ENCODE measurements around the gene AHSG. TPM values are rescaled to one million over a fixed set of nuclear protein-coding genes. Genes with fewer than 3 reads are reported as not detected.

Gene AHSG
- total and polyA plus RNA-seq, 2 donors (not counting 3 experiments of a cell fraction or from before 2014, with no cell fraction given) = not detected

DNA sequence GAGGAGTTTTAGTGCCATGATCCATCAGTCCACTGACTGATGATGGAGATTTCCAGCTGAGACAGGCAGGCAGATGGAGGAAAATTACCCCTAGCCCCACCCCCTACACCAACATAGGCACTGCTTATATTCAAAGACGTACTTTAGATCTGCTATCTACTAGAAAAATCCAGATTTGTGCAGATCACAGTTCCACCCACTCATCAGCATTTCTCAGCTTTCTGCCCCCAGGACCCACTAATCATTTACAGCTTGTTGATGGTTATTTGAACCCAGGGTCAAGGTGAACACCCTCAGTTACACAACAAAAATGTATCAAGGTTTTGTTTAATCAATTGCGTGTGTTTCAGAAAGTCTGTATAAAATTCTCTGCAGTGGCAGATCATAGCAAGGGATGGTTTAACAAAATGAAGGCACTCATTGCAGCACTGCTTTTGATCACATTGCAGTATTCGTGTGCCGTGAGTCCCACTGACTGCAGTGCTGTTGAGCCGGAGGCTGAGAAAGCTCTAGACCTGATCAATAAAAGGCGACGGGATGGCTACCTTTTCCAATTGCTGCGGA, 52.8 kb downstream of the AHSG start, which contains the start of gene HRG:
Gene HRG, plus strand, starts transcription at position 390 of the 564 bp plus-strand sequence. Its CDS starts 18 bp downstream, at position 408.
- BruUV-seq (replicated peaks) = no TSS peak
- no peak within 1 kb of the TSS for H3K9ac ChIP-seq (replicated peaks; ENCODE audit: extremely low read depth, insufficient read depth, low read length)
- DNase-seq (ENCODE audit: low read depth, low spot score) (no peak), FAIRE-seq (no peak)
- H3K9me3 ChIP-seq (replicated peaks; ENCODE audit: control insufficient read depth, insufficient read depth, low read length) = no peaks in the 10 kb centered on the region
- no peaks in the 10 kb centered on the region for H3K36me3 ChIP-seq (ENCODE audit: control insufficient read depth in 2 of 2, extremely low read depth in 1 of 2, insufficient read depth in 2 of 2, low read length in 2 of 2)
- dilution Hi-C loops (cut with MboI; ENCODE audit: extremely low pct_ligation_motif_present, low sequenced_read_pairs) (no loop called here), intact Hi-C loops (cut with micrococcal nuclease) (no loop called here)
- no peak within 1 kb of the TSS for H3K4me3 ChIP-seq (replicated peaks in 1 of 3; ENCODE audit: insufficient read depth in 1 of 3, low read depth in 1 of 3, low read length in 3 of 3)
- CTCF ChIA-PET = no interaction called here
- H2AFZ ChIP-seq (ENCODE audit: low read depth, low read length) = no peak within 1 kb of the TSS
- no peaks in the 10 kb centered on the region for H3K4me1 ChIP-seq (ENCODE audit: control insufficient read depth, extremely low read depth, insufficient read depth, low read length)
- TF ChIP-seq EZH2 (IDR thresholded peaks at IDR 0.05; ENCODE audit: borderline replicate concordance, low read depth, low read length, severe bottlenecking) (no peak), JUN (IDR thresholded peaks at IDR 0.05; ENCODE audit: borderline replicate concordance, insufficient read depth, insufficient read length, low read depth) (no peak), GATA2 (IDR thresholded peaks at IDR 0.05; ENCODE audit: insufficient read depth, insufficient read length, low read depth, low read length) (no peak), POLR2A (IDR thresholded peaks at IDR 0.05; ENCODE audit: low read depth, low read length) (no peak), MYC (IDR thresholded peaks at IDR 0.05; ENCODE audit: low read depth, low read length) (no peak), FOS (IDR thresholded peaks at IDR 0.05; ENCODE audit: borderline replicate concordance, insufficient read depth, low read length) (no peak), POLR2AphosphoS5 (IDR thresholded peaks at IDR 0.05; ENCODE audit: insufficient read depth, low read depth, low read length) (no peak)
- TF ChIP-seq, protein P1, sequence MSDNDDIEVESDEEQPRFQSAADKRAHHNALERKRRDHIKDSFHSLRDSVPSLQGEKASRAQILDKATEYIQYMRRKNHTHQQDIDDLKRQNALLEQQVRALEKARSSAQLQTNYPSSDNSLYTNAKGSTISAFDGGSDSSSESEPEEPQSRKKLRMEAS (IDR thresholded peaks at IDR 0.05; ENCODE audit: insufficient read depth, insufficient read length) = no peak
- TF ChIP-seq, protein P2, sequence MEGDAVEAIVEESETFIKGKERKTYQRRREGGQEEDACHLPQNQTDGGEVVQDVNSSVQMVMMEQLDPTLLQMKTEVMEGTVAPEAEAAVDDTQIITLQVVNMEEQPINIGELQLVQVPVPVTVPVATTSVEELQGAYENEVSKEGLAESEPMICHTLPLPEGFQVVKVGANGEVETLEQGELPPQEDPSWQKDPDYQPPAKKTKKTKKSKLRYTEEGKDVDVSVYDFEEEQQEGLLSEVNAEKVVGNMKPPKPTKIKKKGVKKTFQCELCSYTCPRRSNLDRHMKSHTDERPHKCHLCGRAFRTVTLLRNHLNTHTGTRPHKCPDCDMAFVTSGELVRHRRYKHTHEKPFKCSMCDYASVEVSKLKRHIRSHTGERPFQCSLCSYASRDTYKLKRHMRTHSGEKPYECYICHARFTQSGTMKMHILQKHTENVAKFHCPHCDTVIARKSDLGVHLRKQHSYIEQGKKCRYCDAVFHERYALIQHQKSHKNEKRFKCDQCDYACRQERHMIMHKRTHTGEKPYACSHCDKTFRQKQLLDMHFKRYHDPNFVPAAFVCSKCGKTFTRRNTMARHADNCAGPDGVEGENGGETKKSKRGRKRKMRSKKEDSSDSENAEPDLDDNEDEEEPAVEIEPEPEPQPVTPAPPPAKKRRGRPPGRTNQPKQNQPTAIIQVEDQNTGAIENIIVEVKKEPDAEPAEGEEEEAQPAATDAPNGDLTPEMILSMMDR (IDR thresholded peaks at IDR 0.05; ENCODE audit: extremely low read depth in 1 of 2, insufficient read depth in 1 of 2, low read depth in 1 of 2, low read length in 2 of 2) = no peak
- H3K27me3 ChIP-seq (ENCODE audit: control insufficient read depth in 2 of 2, insufficient read depth in 2 of 2, low read length in 2 of 2) = peaks cover 0 to 2% of the 10 kb centered on the region in 2 experiments
- H3K9me1 ChIP-seq (replicated peaks; ENCODE audit: control insufficient read depth, extremely low read depth, insufficient read depth, low read length) = no peaks in the 10 kb centered on the region
- POLR2A ChIA-PET = no interaction called here
- H3K27ac ChIP-seq (ENCODE audit: insufficient read depth, low read depth, low read length) = no peak within 1 kb of the TSS
- no peaks in the 10 kb centered on the region for H4K20me1 ChIP-seq (replicated peaks; ENCODE audit: control insufficient read depth, extremely low read depth, insufficient read depth, low read length)
- no peak within 1 kb of the TSS for H3K4me2 ChIP-seq (ENCODE audit: insufficient read depth, low read length)
- no peaks in the 10 kb centered on the region for H3K79me2 ChIP-seq (ENCODE audit: control insufficient read depth, insufficient read depth, low read length)
